ENCODE data around the gene HECW1. TPM values are rescaled to one million over a fixed set of nuclear protein-coding genes. Genes with fewer than 3 reads are reported as not detected.

The HECW1 gene
- total and polyA plus RNA-seq, 2 of the 13 experiments (the other 11 are each of a cell fraction or from before 2014, with no cell fraction given), result not detected

DNA sequence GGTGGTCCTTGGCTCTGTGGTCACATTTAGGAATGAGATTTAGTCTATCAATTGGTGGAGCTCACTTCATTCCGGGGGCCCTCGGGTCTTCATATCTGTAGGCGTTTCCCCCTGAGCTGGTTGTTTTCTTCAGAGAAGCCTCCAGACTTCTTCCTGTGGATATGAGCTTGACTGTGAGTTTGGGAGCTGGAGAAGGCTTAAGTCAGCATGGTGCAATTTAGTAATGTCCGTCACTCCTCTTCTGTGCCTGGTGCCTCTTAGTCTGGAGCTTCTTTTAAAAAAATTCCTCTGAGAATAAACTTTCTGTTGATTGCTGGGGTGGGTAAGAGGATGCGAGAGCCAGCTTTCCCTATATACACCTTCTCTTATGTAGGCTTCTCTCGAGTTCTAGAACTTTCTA is 40.2 kb downstream of the HECW1 start:
- CTCF ChIA-PET (ENCODE audit: low intra/inter-chr PET ratio, low total read pairs), result no interaction called here
- Histone ChIP-seq H3K79me2 (ENCODE audit: insufficient read depth, low read length) (no peaks in the 10 kb centered on the region), H3K4me2 (ENCODE audit: low read depth, low read length) (no peak overlapping the region), H2AFZ (ENCODE audit: low read length) (no peak overlapping the region), H3K9ac (ENCODE audit: insufficient read depth, low read depth, low read length) (no peak overlapping the region), H3K4me3 (replicated peaks in 1 of 3; ENCODE audit: insufficient read depth in 1 of 3, low read depth in 2 of 3, low read length in 3 of 3) (no peak overlapping the region), H4K20me1 (ENCODE audit: insufficient read depth, low read length) (no peaks in the 10 kb centered on the region), H3K36me3 (replicated peaks in 1 of 2; ENCODE audit: control insufficient read depth in 1 of 2, insufficient read depth in 2 of 2, low read length in 2 of 2) (no peaks in the 10 kb centered on the region), H3K27ac (ENCODE audit: extremely low read length, insufficient read depth, low read length) (no peak overlapping the region), H3K27me3 (ENCODE audit: control insufficient read depth in 1 of 2, insufficient read depth in 2 of 2, low read length in 2 of 2) (no peaks in the 10 kb centered on the region), H3K9me3 (ENCODE audit: low read length) (no peaks in the 10 kb centered on the region), H3K4me1 (ENCODE audit: insufficient read depth, low read length) (no peaks in the 10 kb centered on the region)
- in situ Hi-C loops (cut with HindIII; ENCODE audit: extremely low pct_ligation_motif_present, low pct_unique_long_range_greater_than_20kb) (no loop called here), intact Hi-C loops (cut with micrococcal nuclease; ENCODE audit: unreplicated experiment) (no loop called here)
- DNase-seq (ENCODE audit: low spot score) (no peak), ATAC-seq (no peak), FAIRE-seq (no peak)
- POLR2A ChIA-PET, result no interaction called here
- no peak for TF ChIP-seq ZNF382 (CRISPR knock-in tag; IDR thresholded peaks at IDR 0.05; ENCODE audit: borderline replicate concordance)
- no peak for TF ChIP-seq SIN3A (IDR thresholded peaks at IDR 0.05; ENCODE audit: borderline replicate concordance, low read depth, low read length)
- TF ChIP-seq, protein P1, sequence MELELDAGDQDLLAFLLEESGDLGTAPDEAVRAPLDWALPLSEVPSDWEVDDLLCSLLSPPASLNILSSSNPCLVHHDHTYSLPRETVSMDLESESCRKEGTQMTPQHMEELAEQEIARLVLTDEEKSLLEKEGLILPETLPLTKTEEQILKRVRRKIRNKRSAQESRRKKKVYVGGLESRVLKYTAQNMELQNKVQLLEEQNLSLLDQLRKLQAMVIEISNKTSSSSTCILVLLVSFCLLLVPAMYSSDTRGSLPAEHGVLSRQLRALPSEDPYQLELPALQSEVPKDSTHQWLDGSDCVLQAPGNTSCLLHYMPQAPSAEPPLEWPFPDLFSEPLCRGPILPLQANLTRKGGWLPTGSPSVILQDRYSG (CRISPR knock-in tag; IDR thresholded peaks at IDR 0.05), result no peak
- TF ChIP-seq ZNF749 (CRISPR knock-in tag; IDR thresholded peaks at IDR 0.05; ENCODE audit: borderline replicate concordance), result no peak
- no peak for TF ChIP-seq ZNF614 (CRISPR knock-in tag; IDR thresholded peaks at IDR 0.05; ENCODE audit: borderline replicate concordance)
- no peak for TF ChIP-seq ZNF687 (CRISPR knock-in tag; IDR thresholded peaks at IDR 0.05)
- TF ChIP-seq FOXO1 (CRISPR knock-in tag; IDR thresholded peaks at IDR 0.05), result no peak
- TF ChIP-seq, protein P2, sequence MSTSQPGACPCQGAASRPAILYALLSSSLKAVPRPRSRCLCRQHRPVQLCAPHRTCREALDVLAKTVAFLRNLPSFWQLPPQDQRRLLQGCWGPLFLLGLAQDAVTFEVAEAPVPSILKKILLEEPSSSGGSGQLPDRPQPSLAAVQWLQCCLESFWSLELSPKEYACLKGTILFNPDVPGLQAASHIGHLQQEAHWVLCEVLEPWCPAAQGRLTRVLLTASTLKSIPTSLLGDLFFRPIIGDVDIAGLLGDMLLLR (CRISPR knock-in tag; IDR thresholded peaks at IDR 0.05), result no peak
- TF ChIP-seq SNRNP70 (IDR thresholded peaks at IDR 0.05; ENCODE audit: low read depth, low read length), result no peak
- 2% methylated on average over 5 of the region's 6 CpGs for WGBS (ENCODE audit: low lambda C conversion rate)
- no TSS peak for BruUV-seq (replicated peaks)

Data from HepG2 (cell line).